Adipocyte (in vitro differentiated cells): ENCODE data around the gene GPR153.

ENCODE experiments used
- DNase-seq: peaks from one replicate; pipeline ENCODE4 v3.0.0-alpha.2; 2015; ENCODE audit warnings: low read depth
- H3K27me3 ChIP-seq: replicated peaks from 2 replicates; pipeline ENCODE4 v1.7.0; 2013; ENCODE audit warnings: mild to moderate bottlenecking, low read length, moderate library complexity; ENCODE audit not compliant: control insufficient read depth, insufficient read depth
- H3K36me3 ChIP-seq: 2 replicates; pipeline ENCODE4 v1.7.0; 2013; ENCODE audit warnings: low read length, mild to moderate bottlenecking, moderate library complexity; ENCODE audit not compliant: control insufficient read depth, insufficient read depth, severe bottlenecking
- H3K4me1 ChIP-seq: 2 replicates; pipeline ENCODE4 v1.7.0; 2013; ENCODE audit warnings: mild to moderate bottlenecking, low read length, moderate library complexity; ENCODE audit not compliant: control insufficient read depth, insufficient read depth
- H3K4me3 ChIP-seq: 2 replicates; pipeline ENCODE4 v1.7.0; 2013; ENCODE audit warnings: mild to moderate bottlenecking, low read length, moderate library complexity
- H3K9ac ChIP-seq: 2 replicates; pipeline ENCODE4 v1.7.0; 2013; ENCODE audit warnings: mild to moderate bottlenecking, low read length, moderate library complexity
- H3K9me3 ChIP-seq: 2 replicates; pipeline ENCODE4 v1.7.0; 2013; ENCODE audit warnings: mild to moderate bottlenecking, low read length, moderate library complexity; ENCODE audit not compliant: control insufficient read depth

Gene GPR153

GRCh38 chr1:6245869-6246496 is 14.9 kb downstream of the GPR153 start:
- Histone ChIP-seq H3K9ac (no peak overlapping the region), H3K4me3 (no peak overlapping the region), H3K27me3 (peaks cover 47% of the 10 kb centered on the region), H3K36me3 (no peaks in the 10 kb centered on the region), H3K9me3 (peaks cover 4% of the 10 kb centered on the region), H3K4me1 (peaks cover 9% of the 10 kb centered on the region)
- DNase-seq, result peak; percentile 30

GRCh38 chr1:6245086-6245868 is 15.6 kb downstream of the GPR153 start:
- Histone ChIP-seq H3K36me3 (no peaks in the 10 kb centered on the region), H3K4me3 (no peak overlapping the region), H3K9me3 (peaks cover 4% of the 10 kb centered on the region), H3K4me1 (peaks cover 13% of the 10 kb centered on the region), H3K9ac (no peak overlapping the region), H3K27me3 (peaks cover 47% of the 10 kb centered on the region)
- peak; percentile 91 for DNase-seq

GRCh38 chr1:6244401-6245049 is 16.4 kb downstream of the GPR153 start:
- no peak overlapping the region for H3K4me3 ChIP-seq
- no peak for DNase-seq
- H3K4me1 ChIP-seq, result peaks cover 17% of the 10 kb centered on the region
- H3K9me3 ChIP-seq, result peaks cover 4% of the 10 kb centered on the region
- peaks cover 42% of the 10 kb centered on the region for H3K27me3 ChIP-seq
- no peak overlapping the region for H3K9ac ChIP-seq
- no peaks in the 10 kb centered on the region for H3K36me3 ChIP-seq

GRCh38 chr1:6243993-6244392 is 16.9 kb downstream of the GPR153 start, which contains the start of gene HES3:
HES3 (plus strand) TSS chr1:6244179; CDS start chr1:6244366, 187 bp downstream.
- no peak within 1 kb of the TSS for H3K4me3 ChIP-seq
- H3K4me1 ChIP-seq, result peaks cover 17% of the 10 kb centered on the region
- peaks cover 4% of the 10 kb centered on the region for H3K9me3 ChIP-seq
- no peaks in the 10 kb centered on the region for H3K36me3 ChIP-seq
- no peak for DNase-seq
- peaks cover 42% of the 10 kb centered on the region for H3K27me3 ChIP-seq
- H3K9ac ChIP-seq, result no peak within 1 kb of the TSS

- DNase-seq, result no peak
- peaks cover 36% of the 10 kb centered on the region for H3K27me3 ChIP-seq
- H3K4me1 ChIP-seq, result peaks cover 17% of the 10 kb centered on the region
- no peak overlapping the region for H3K4me3 ChIP-seq
- no peaks in the 10 kb centered on the region for H3K36me3 ChIP-seq
- no peak overlapping the region for H3K9ac ChIP-seq
- H3K9me3 ChIP-seq, result peaks cover 4% of the 10 kb centered on the region
These were observed 17.7 kb downstream of the GPR153 start for GRCh38 chr1:6243053-6243834.

GRCh38 chr1:6241887-6242740 is 18.8 kb downstream of the GPR153 start:
- Histone ChIP-seq H3K27me3 (peaks cover 30% of the 10 kb centered on the region), H3K9me3 (peaks cover 4% of the 10 kb centered on the region), H3K4me1 (peaks cover 17% of the 10 kb centered on the region), H3K36me3 (no peaks in the 10 kb centered on the region), H3K9ac (no peak overlapping the region), H3K4me3 (no peak overlapping the region)
- DNase-seq, result peak; percentile 39

- H3K4me3 ChIP-seq, result no peak overlapping the region
- no peak overlapping the region for H3K9ac ChIP-seq
- peaks cover 4% of the 10 kb centered on the region for H3K9me3 ChIP-seq
- H3K4me1 ChIP-seq, result peaks cover 14% of the 10 kb centered on the region
- peaks cover 24% of the 10 kb centered on the region for H3K27me3 ChIP-seq
- no peaks in the 10 kb centered on the region for H3K36me3 ChIP-seq
- no peak for DNase-seq
These were observed 19.6 kb downstream of the GPR153 start for GRCh38 chr1:6241107-6241886.

GRCh38 chr1:6239950-6240768 is 20.7 kb downstream of the GPR153 start:
- H3K9me3 ChIP-seq, result peaks cover 4% of the 10 kb centered on the region
- peaks cover 14% of the 10 kb centered on the region for H3K4me1 ChIP-seq
- no peak overlapping the region for H3K4me3 ChIP-seq
- H3K9ac ChIP-seq, result no peak overlapping the region
- peaks cover 20% of the 10 kb centered on the region for H3K27me3 ChIP-seq
- peak; percentile 91 for DNase-seq
- H3K36me3 ChIP-seq, result no peaks in the 10 kb centered on the region

GRCh38 chr1:6239213-6239752 is 21.6 kb downstream of the GPR153 start:
- Histone ChIP-seq H3K9me3 (peaks cover 4% of the 10 kb centered on the region), H3K36me3 (no peaks in the 10 kb centered on the region), H3K4me3 (no peak overlapping the region), H3K9ac (no peak overlapping the region), H3K4me1 (peaks cover 22% of the 10 kb centered on the region), H3K27me3 (peaks cover 15% of the 10 kb centered on the region)
- no peak for DNase-seq
